Astrocyte (in vitro differentiated cells and primary cell): ENCODE measurements around the gene ZSCAN12. TPM values are rescaled to one million over a fixed set of nuclear protein-coding genes. Genes with fewer than 3 reads are reported as not detected.

Experiments
- DNase-seq: peaks from one replicate; pipeline ENCODE4 v3.0.0-alpha.2; 2010; ENCODE audit warnings: low read depth
- FAIRE-seq: peaks from 2 replicates; lab custom pipeline; 2011; peaks lifted over from hg19 to GRCh38; lab: Jason Lieb, UNC
- H2AFZ ChIP-seq: 2 replicates; pipeline ENCODE4 v1.6.0; 2012; ENCODE audit warnings: low read depth, low read length, inconsistent platforms
- H3K27ac ChIP-seq: 2 replicates; pipeline ENCODE4 v1.5.1; 2011; ENCODE audit warnings: low read depth, low read length, inconsistent platforms
- H3K27me3 ChIP-seq: 2 replicates; pipeline ENCODE4 v1.6.0; 2011; ENCODE audit warnings: low read length, inconsistent platforms; ENCODE audit not compliant: insufficient read depth
- H3K36me3 ChIP-seq: 2 replicates; pipeline ENCODE4 v1.5.1; 2011; ENCODE audit warnings: low read length, inconsistent platforms; ENCODE audit not compliant: insufficient read depth
- H3K4me1 ChIP-seq: 2 replicates; pipeline ENCODE4 v1.5.1; 2011; ENCODE audit warnings: low read length, inconsistent platforms; ENCODE audit not compliant: insufficient read depth
- H3K4me2 ChIP-seq: 2 replicates; pipeline ENCODE4 v1.6.0; 2012; ENCODE audit warnings: low read length, inconsistent platforms
- H3K4me3 ChIP-seq: 2 replicates; pipeline ENCODE4 v1.5.1; 2011; ENCODE audit warnings: low read depth, mild to moderate bottlenecking, low read length, inconsistent platforms; ENCODE audit not compliant: insufficient read depth
- H3K79me2 ChIP-seq: 2 replicates; pipeline ENCODE4 v1.6.0; 2012; ENCODE audit warnings: mild to moderate bottlenecking, low read length, inconsistent platforms; ENCODE audit not compliant: insufficient read depth
- H3K9ac ChIP-seq: 2 replicates; pipeline ENCODE4 v1.6.0; 2012; ENCODE audit warnings: mild to moderate bottlenecking, low read length, inconsistent platforms
- H3K9me3 ChIP-seq: 2 replicates; pipeline ENCODE4 v1.5.1; 2012; ENCODE audit warnings: low read depth, mild to moderate bottlenecking, low read length, inconsistent platforms; ENCODE audit not compliant: insufficient read depth
- H4K20me1 ChIP-seq: 2 replicates; pipeline ENCODE4 v1.6.0; 2012; ENCODE audit warnings: low read length, inconsistent platforms; ENCODE audit not compliant: insufficient read depth
- H3K27ac Mint-ChIP-seq: one replicate; pipeline ENCODE4 v1.8.0; 2021; ENCODE audit warnings: mild to moderate bottlenecking, mixed read lengths; ENCODE audit not compliant: unreplicated experiment
- H3K27me3 Mint-ChIP-seq: one replicate; pipeline ENCODE4 v1.8.0; 2021; ENCODE audit warnings: low read depth, mixed read lengths; ENCODE audit not compliant: unreplicated experiment
- H3K36me3 Mint-ChIP-seq: one replicate; pipeline ENCODE4 v1.8.0; 2021; ENCODE audit warnings: low read depth, mixed read lengths; ENCODE audit not compliant: unreplicated experiment
- H3K4me1 Mint-ChIP-seq: one replicate; pipeline ENCODE4 v1.8.0; 2021; ENCODE audit warnings: low read depth, mixed read lengths; ENCODE audit not compliant: unreplicated experiment
- H3K4me3 Mint-ChIP-seq: one replicate; pipeline ENCODE4 v1.8.0; 2021; ENCODE audit warnings: mild to moderate bottlenecking, moderate library complexity, mixed read lengths; ENCODE audit not compliant: unreplicated experiment
- H3K9me3 Mint-ChIP-seq: one replicate; pipeline ENCODE4 v1.8.0; 2021; ENCODE audit warnings: mild to moderate bottlenecking, mixed read lengths; ENCODE audit not compliant: unreplicated experiment
- CTCF ChIP-seq: IDR thresholded peaks from 2 replicates; pipeline ENCODE4 v1.5.1; 2011; ENCODE audit warnings: low read depth, mild to moderate bottlenecking, inconsistent platforms, low read length, moderate library complexity; ENCODE audit not compliant: insufficient read depth
- EZH2 ChIP-seq: IDR thresholded peaks from 2 replicates; pipeline ENCODE4 v1.6.1; 2012; ENCODE audit warnings: mild to moderate bottlenecking, low read length, inconsistent platforms; ENCODE audit not compliant: insufficient read depth
- total RNA-seq: library from RNA; stranded (reverse); gene quantifications from 2 replicates; pipeline ENCODE4 v1.2.1, GENCODE V29; 2021

ZSCAN12 gene
- total RNA-seq, 1 donor from 2014 or later: 6.3 TPM

DNA sequence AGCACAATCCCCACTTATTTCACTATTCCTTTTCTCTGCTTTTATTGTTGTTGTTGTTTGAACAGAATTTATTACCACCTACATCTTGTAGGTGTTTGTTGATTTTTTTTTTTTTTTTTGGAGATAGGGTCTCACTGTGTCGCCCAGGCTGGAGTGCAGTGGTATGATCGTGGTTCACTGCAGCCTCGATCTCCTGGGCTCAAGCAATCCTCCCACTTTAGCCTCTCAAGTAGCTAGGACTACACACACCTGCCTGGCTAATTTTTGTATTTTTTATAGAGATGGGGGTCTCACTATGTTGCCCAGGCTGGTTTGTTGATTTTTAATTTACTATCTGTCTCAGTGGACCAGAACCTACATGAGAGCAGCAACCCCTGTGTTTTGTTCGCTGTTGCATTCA is 3.6 kb downstream of the ZSCAN12 start:
- Histone ChIP-seq H2AFZ (no peak overlapping the region), H3K27me3 (no peaks in the 10 kb centered on the region), H3K79me2 (peaks cover 60% of the 10 kb centered on the region), H4K20me1 (peaks cover 19% of the 10 kb centered on the region), H3K4me2 (no peak overlapping the region), H3K36me3 (peaks cover 20% of the 10 kb centered on the region), H3K9ac (no peak overlapping the region), H3K9me3 (peaks cover 3% of the 10 kb centered on the region), H3K4me3 (no peak overlapping the region), H3K27ac (no peak overlapping the region), H3K4me1 (peaks cover 4% of the 10 kb centered on the region)
- H3K36me3 Mint-ChIP-seq: peaks cover 15% of the 10 kb centered on the region
- no peaks in the 10 kb centered on the region for H3K27me3 Mint-ChIP-seq
- TF ChIP-seq CTCF (no peak), EZH2 (no peak)
- H3K4me3 Mint-ChIP-seq: no peak overlapping the region
- FAIRE-seq (no peak), DNase-seq (no peak)
- peaks cover 5% of the 10 kb centered on the region for H3K9me3 Mint-ChIP-seq
- H3K4me1 Mint-ChIP-seq: peaks cover 11% of the 10 kb centered on the region
- H3K27ac Mint-ChIP-seq: no peak overlapping the region

DNA sequence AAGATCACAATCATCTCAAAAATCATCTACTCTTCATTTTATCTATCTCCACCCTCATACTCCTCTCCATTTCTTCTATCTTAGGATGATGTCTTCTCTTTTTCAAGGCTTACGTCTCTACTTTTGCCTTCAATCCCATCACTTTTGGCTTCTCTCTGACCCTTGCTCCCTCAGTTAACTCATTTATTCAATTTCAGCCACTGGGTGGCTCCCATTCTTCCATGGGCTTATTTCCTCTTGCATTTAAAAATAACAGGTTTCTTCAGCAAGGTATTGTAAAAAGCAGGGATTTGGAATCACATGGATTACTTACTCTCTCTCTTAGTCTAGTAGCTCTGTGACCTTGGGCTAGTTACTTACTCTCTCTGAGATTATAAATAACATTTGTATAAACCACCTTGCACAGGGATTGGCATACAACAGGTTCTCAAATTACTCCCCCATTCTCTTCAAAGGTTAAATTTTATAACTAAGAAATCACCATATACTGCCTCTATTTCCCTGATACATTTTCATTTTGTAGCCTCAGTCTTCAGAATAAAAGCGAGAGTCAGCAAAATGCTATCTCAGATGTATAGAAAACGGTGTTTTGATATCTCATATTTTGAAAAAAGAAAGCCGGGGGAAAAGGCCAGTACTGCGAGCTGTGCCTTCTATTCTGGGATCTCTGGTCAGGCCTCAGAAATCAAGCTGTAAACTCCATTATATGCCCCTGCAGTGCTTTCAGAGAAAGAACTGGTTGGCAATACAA is 5.5 kb downstream of the ZSCAN12 start:
- Mint-ChIP-seq H3K36me3 (peaks cover 28% of the 10 kb centered on the region), H3K4me3 (no peak overlapping the region), H3K27ac (no peak overlapping the region), H3K27me3 (no peaks in the 10 kb centered on the region), H3K4me1 (peaks cover 9% of the 10 kb centered on the region), H3K9me3 (peaks cover 9% of the 10 kb centered on the region)
- Histone ChIP-seq H3K4me2 (no peak overlapping the region), H3K27ac (no peak overlapping the region), H3K9me3 (peaks cover 9% of the 10 kb centered on the region), H3K4me3 (no peak overlapping the region), H3K27me3 (no peaks in the 10 kb centered on the region), H3K4me1 (no peaks in the 10 kb centered on the region), H3K9ac (no peak overlapping the region), H2AFZ (no peak overlapping the region), H4K20me1 (peaks cover 19% of the 10 kb centered on the region), H3K79me2 (peaks cover 60% of the 10 kb centered on the region), H3K36me3 (peaks cover 34% of the 10 kb centered on the region)
- no peak for TF ChIP-seq EZH2
- no peak for TF ChIP-seq CTCF
- FAIRE-seq (no peak), DNase-seq (no peak)

DNA sequence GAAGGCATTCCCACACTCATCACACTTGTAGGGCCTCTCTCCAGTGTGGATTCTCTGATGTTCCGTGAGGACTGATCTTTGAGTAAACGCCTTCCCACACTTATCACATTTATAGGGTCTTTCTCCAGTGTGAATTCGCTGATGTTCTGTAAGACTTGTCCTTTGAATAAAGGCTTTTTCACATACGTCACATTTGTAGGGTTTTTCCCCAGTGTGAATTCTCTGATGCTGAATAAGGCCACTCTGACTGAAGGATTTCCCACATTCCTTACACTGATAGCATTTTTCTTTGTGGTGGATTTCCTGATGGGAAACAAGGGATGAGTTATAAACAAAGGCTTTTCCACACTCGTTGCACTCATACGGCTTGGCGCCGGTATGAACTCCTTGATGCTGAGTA is 8.9 kb downstream of the ZSCAN12 start:
- Histone ChIP-seq H3K4me3 (no peak overlapping the region), H3K4me2 (no peak overlapping the region), H3K36me3 (peaks cover 37% of the 10 kb centered on the region), H3K79me2 (peaks cover 35% of the 10 kb centered on the region), H3K9me3 (peaks cover 9% of the 10 kb centered on the region), H2AFZ (no peak overlapping the region), H3K4me1 (no peaks in the 10 kb centered on the region), H3K9ac (no peak overlapping the region), H4K20me1 (peaks cover 19% of the 10 kb centered on the region), H3K27me3 (no peaks in the 10 kb centered on the region), H3K27ac (no peak overlapping the region)
- DNase-seq (no peak), FAIRE-seq (no peak)
- Mint-ChIP-seq H3K9me3 (peaks cover 9% of the 10 kb centered on the region), H3K4me3 (no peak overlapping the region), H3K4me1 (no peaks in the 10 kb centered on the region), H3K27ac (no peak overlapping the region), H3K36me3 (peaks cover 33% of the 10 kb centered on the region), H3K27me3 (no peaks in the 10 kb centered on the region)
- TF ChIP-seq EZH2 (no peak), CTCF (no peak)
